Stomach (tissue), 19 donors: ENCODE data around the gene HTR6. TPM values are rescaled to one million over a fixed set of nuclear protein-coding genes. Genes with fewer than 3 reads are reported as not detected.

ENCODE experiments used
- DNase-seq, 2 donors: peaks; one replicate each; pipeline versions ENCODE4 v3.0.0 to v3.0.0-alpha.2; 2013 to 2019
- H3K27ac ChIP-seq, 5 donors: fragments of 200-600 bp in 4 of 5; sonication (generic) in 4 of 5; one replicate each; pipeline ENCODE4 v1.5.1; 2013 to 2019; ENCODE audit warnings: mild to moderate bottlenecking in 1 of 5, moderate library complexity in 1 of 5
- H3K27me3 ChIP-seq, 3 donors: fragments of 200-600 bp; sonication (generic); one replicate each; pipeline ENCODE4 v1.5.1; 2017 to 2019; ENCODE audit warnings: mixed run types in 1 of 3
- H3K36me3 ChIP-seq, 4 donors: fragments of 200-600 bp; sonication (generic); 1 replicate in 3 of 4; 2 replicates in 1 of 4; pipeline ENCODE4 v1.5.1; 2016 to 2019
- H3K4me1 ChIP-seq, 4 donors: fragments of 200-600 bp; sonication (generic); one replicate each; pipeline ENCODE4 v1.5.1; 2016 to 2019
- H3K4me3 ChIP-seq, 4 donors: fragments of 200-600 bp; sonication (generic) in 3 of 4; one replicate each; pipeline ENCODE4 v1.5.1; 2016 to 2019; ENCODE audit warnings: mild to moderate bottlenecking in 1 of 4
- H3K9me3 ChIP-seq, 4 donors: fragments of 200-600 bp; sonication (generic); one replicate each; pipeline ENCODE4 v1.5.1; 2016 to 2019
- EP300 ChIP-seq: sonication (generic); formaldehyde crosslinking; IDR thresholded peaks from one replicate; pipeline ENCODE4 v1.6.1; 2017; ENCODE audit warnings: antibody characterized with exemption
- POLR2A ChIP-seq, 4 donors: fragments of 450-650 bp; IDR thresholded peaks; one replicate each; pipeline ENCODE4 v1.6.1; 2016; ENCODE audit warnings: antibody characterized with exemption in 4 of 4, control low read depth in 2 of 4, mild to moderate bottlenecking in 1 of 4, moderate library complexity in 1 of 4
- POLR2AphosphoS5 ChIP-seq, 3 donors: sonication (generic); formaldehyde crosslinking; IDR thresholded peaks; one replicate each; pipeline ENCODE4 v1.6.1; 2016; ENCODE audit warnings: antibody characterized with exemption in 3 of 3
- WGBS, 5 donors: extraction: QIAGEN DNeasy Blood & Tissue Kit in 3 of 5; methylation state at CpG; one replicate each; pipeline versions ENCODE4 v1.1.5 to v1.1.7; 2013 to 2018; 5-methylcytosine and 5-hydroxymethylcytosine counted together
- intact Hi-C: fragments of 100-400 bp; cut with DNase I; formaldehyde crosslinking; loops from one replicate; pipeline ENCODE4 v1.15.1; 2023; ENCODE audit warnings: low total_unique reads
- long read RNA-seq, 10 donors: transcript quantifications; one replicate each; lab custom pipeline, GENCODE V29; 2026
- polyA plus RNA-seq, 3 donors: library from polyadenylated mRNA; stranded (reverse); fragments of 200-250 nt; gene quantifications; one replicate each; pipeline ENCODE4 v1.2.3, GENCODE V29; 2013
- total RNA-seq, 5 donors: library from RNA; depleted of rRNA; stranded (reverse); fragments of >200 nt; gene quantifications; one replicate each; pipeline versions ENCODE4 v1.1.0 to v1.2.3, GENCODE V29; 2014 to 2016
- TF ChIP-seq, protein P1 (sequence below), 7 experiments: fragments of 450-650 bp in 4 of 7; fragments of 200-600 bp in 3 of 7; sonication (generic) in 3 of 7; IDR thresholded peaks; one replicate each; pipeline ENCODE4 v1.5.1; 2016 to 2019; ENCODE audit warnings: antibody characterized with exemption in 7 of 7, control low read depth in 2 of 7, mild to moderate bottlenecking in 1 of 7
- donor health status: healthy with polysubstance abuse.
- donor health status: Bipolar disorder and iron deficiency.
- donor health status: healthy.

HTR6 gene
- total RNA-seq = not detected
- not detected for polyA plus RNA-seq
- long read RNA-seq, donor 1 = 0 reads
- long read RNA-seq, donor 2 = 0 reads
- long read RNA-seq, donor 3 = 0 reads
- long read RNA-seq, donor 4 = 0 reads
- long read RNA-seq, donor 5 = 0 reads
- long read RNA-seq, donor 6 = 0 reads
- long read RNA-seq, donor 7 = 0 reads
- long read RNA-seq, donor 8 = 0 reads
- long read RNA-seq, donor 9 = 0 reads
- long read RNA-seq, donor 10 = 0 reads

DNA sequence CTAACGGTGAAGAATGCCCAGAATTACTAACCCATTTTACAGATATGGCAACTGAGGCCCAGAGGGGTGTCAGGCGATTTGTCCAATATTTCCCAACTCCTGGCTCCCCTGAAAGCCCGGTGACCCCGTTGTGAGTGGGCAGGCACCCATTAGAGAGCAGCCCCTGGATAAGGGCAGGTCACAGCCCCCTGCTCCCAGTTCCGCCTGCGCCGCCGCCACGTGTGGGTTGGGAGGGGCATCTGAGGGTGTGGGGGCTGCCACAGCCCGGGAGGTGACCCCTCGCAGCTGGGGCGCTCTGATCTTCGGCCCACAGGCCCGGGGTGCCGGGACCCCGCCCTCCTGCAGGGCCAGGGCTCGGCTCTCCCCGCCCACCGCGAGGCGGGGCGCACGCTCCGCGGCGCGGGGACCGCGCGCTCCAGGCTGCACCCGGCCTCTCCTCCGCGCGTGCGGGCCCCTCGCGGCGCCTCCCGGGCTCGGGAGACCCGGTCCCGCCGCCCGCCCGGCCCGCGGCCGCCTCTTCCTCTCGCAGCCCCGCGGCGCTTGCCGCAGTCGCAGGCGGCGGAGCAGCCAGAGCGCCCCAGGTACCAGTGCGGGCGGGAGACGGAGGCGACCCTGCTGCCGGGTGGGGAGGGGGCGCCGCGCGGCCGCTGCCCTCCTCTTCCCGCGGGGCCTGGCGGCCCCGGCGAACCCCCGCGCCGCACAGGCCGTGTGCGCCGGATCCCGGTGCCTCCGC lies at the start of gene HTR6:
Gene HTR6, plus strand, starts transcription at position 423 of the 733 bp plus-strand sequence. CDS start 879 bp downstream, outside the sequence.
- intact Hi-C loops = no loop called here
- no peak for DNase-seq
- peaks cover 21 to 86% (median 36%) of the 10 kb centered on the region in 3 donors for H3K27me3 ChIP-seq

GRCh38 chr1:19615438-19615837 lies 49.2 kb upstream of the HTR6 start:
- Histone ChIP-seq H3K27me3 (no peaks in the 10 kb centered on the region), H3K27ac (no peak overlapping the region), H3K9me3 (no peaks in the 10 kb centered on the region), H3K4me3 (no peak overlapping the region), H3K4me1 (peaks cover 18 to 84% (median 52%) of the 10 kb centered on the region in 4 donors), H3K36me3 (peaks cover 0 to 15% (median 10%) of the 10 kb centered on the region in 4 donors)
- WGBS, 5 donors = 73 to 82% (median 80%) methylated on average over 6 of the region's 6 CpGs
- TF ChIP-seq, protein P1, sequence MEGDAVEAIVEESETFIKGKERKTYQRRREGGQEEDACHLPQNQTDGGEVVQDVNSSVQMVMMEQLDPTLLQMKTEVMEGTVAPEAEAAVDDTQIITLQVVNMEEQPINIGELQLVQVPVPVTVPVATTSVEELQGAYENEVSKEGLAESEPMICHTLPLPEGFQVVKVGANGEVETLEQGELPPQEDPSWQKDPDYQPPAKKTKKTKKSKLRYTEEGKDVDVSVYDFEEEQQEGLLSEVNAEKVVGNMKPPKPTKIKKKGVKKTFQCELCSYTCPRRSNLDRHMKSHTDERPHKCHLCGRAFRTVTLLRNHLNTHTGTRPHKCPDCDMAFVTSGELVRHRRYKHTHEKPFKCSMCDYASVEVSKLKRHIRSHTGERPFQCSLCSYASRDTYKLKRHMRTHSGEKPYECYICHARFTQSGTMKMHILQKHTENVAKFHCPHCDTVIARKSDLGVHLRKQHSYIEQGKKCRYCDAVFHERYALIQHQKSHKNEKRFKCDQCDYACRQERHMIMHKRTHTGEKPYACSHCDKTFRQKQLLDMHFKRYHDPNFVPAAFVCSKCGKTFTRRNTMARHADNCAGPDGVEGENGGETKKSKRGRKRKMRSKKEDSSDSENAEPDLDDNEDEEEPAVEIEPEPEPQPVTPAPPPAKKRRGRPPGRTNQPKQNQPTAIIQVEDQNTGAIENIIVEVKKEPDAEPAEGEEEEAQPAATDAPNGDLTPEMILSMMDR (IDR thresholded peaks at IDR 0.05) = no peak
- intact Hi-C loops = no loop called here
- DNase-seq = no peak

More for the DNA sequence above, at the start of gene HTR6:
- TF ChIP-seq POLR2AphosphoS5 (IDR thresholded peaks at IDR 0.05) = no peak
- TF ChIP-seq, protein P1 (IDR thresholded peaks at IDR 0.05) = no peak
- Histone ChIP-seq H3K36me3 (no peaks in the 10 kb centered on the region), H3K4me3 (peak within 1 kb of the TSS; percentile 25 to 47 (median 38)), H3K4me1 (peaks cover 13 to 26% (median 23%) of the 10 kb centered on the region in 4 donors), H3K9me3 (no peaks in the 10 kb centered on the region), H3K27ac (no peak within 1 kb of the TSS)
- 3 to 6% (median 3%) methylated on average over 25 to 75 of the region's 80 CpGs for WGBS, 5 donors

- Histone ChIP-seq H3K27ac (no peak overlapping the region), H3K9me3 (no peaks in the 10 kb centered on the region), H3K36me3 (peaks cover 0 to 15% (median 10%) of the 10 kb centered on the region in 4 donors), H3K27me3 (no peaks in the 10 kb centered on the region), H3K4me1 (peaks cover 18 to 84% (median 56%) of the 10 kb centered on the region in 4 donors), H3K4me3 (no peak overlapping the region)
- no peak for DNase-seq
- TF ChIP-seq POLR2AphosphoS5 (IDR thresholded peaks at IDR 0.05) (no peak), POLR2A (IDR thresholded peaks at IDR 0.05) (no peak), EP300 (no peak)
- TF ChIP-seq, protein P1 (IDR thresholded peaks at IDR 0.05) = no peak
- intact Hi-C loops = no loop called here
- 53 to 63% (median 63%) methylated on average over 2 of the region's 2 CpGs for WGBS, 5 donors
These were observed 48.2 kb upstream of the HTR6 start for GRCh38 chr1:19616489-19616888.

DNA sequence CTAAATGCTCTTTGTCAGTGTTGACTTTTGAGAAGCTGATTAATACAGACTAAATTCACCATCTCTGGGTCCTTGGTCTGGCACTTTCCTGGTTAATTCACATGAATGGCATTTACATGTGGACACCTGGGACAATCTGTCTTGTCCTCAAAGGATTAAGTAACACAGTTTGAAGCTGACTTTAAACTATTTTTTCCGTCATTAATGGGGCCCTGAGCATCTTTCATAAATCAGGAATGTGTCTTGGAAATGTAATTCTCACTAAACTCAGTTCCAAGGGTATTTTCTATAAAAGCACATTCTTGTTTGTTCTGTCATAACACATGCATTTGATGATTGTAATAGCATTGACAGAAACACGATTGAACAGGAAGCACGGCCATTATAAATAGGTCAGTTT lies 47.3 kb upstream of the HTR6 start:
- 72 to 90% (median 77%) methylated on average over 3 of the region's 3 CpGs for WGBS, 5 donors
- TF ChIP-seq POLR2AphosphoS5 (IDR thresholded peaks at IDR 0.05) (no peak), POLR2A (IDR thresholded peaks at IDR 0.05) (no peak), EP300 (no peak)
- TF ChIP-seq, protein P1 (IDR thresholded peaks at IDR 0.05) = no peak
- no peaks in the 10 kb centered on the region for H3K27me3 ChIP-seq
- no peaks in the 10 kb centered on the region for H3K9me3 ChIP-seq
- H3K27ac ChIP-seq = no peak overlapping the region
- no peak for DNase-seq
- H3K4me3 ChIP-seq = no peak overlapping the region
- H3K36me3 ChIP-seq = peaks cover 0 to 15% (median 10%) of the 10 kb centered on the region in 4 donors
- intact Hi-C loops = no loop called here
- H3K4me1 ChIP-seq = peaks cover 18 to 85% (median 57%) of the 10 kb centered on the region in 4 donors
